Chondrocyte (in vitro differentiated cells): ENCODE data around the gene WASF3. TPM values are rescaled to one million over a fixed set of nuclear protein-coding genes. Genes with fewer than 3 reads are reported as not detected.

Experiments
- DNase-seq: peaks from one replicate; pipeline ENCODE4 v3.0.0; 2021; ENCODE audit warnings: mixed read lengths, low spot score
- H3K27ac Mint-ChIP-seq: one replicate; pipeline ENCODE4 v1.8.0; 2021; ENCODE audit warnings: mild to moderate bottlenecking, moderate library complexity, mixed read lengths; ENCODE audit not compliant: unreplicated experiment
- H3K27me3 Mint-ChIP-seq: 2 replicates; pipeline ENCODE4 v1.8.0; 2021; ENCODE audit warnings: low read depth, mixed read lengths
- H3K36me3 Mint-ChIP-seq: 2 replicates; pipeline ENCODE4 v1.8.0; 2021; ENCODE audit warnings: low read depth, mixed read lengths
- H3K4me1 Mint-ChIP-seq: 2 replicates; pipeline ENCODE4 v1.8.0; 2021; ENCODE audit warnings: low read depth, mild to moderate bottlenecking, mixed read lengths
- H3K4me3 Mint-ChIP-seq: one replicate; pipeline ENCODE4 v1.8.0; 2021; ENCODE audit warnings: mild to moderate bottlenecking, moderate library complexity, mixed read lengths; ENCODE audit not compliant: unreplicated experiment
- H3K9me3 Mint-ChIP-seq: 2 replicates; pipeline ENCODE4 v1.8.0; 2021; ENCODE audit warnings: low read depth, mixed read lengths
- total RNA-seq: library from RNA; stranded (reverse); gene quantifications from 3 replicates; pipeline ENCODE4 v1.2.1, GENCODE V29; 2021
- TF ChIP-seq, protein P1 (sequence below): fragments of 200-600 bp; sonication (generic); IDR thresholded peaks from 2 replicates; pipeline ENCODE4 v1.5.0; 2021; ENCODE audit warnings: antibody characterized with exemption, mild to moderate bottlenecking, moderate library complexity

Gene WASF3
- total RNA-seq, 1 donor from 2014 or later: 23.6 TPM

DNA sequence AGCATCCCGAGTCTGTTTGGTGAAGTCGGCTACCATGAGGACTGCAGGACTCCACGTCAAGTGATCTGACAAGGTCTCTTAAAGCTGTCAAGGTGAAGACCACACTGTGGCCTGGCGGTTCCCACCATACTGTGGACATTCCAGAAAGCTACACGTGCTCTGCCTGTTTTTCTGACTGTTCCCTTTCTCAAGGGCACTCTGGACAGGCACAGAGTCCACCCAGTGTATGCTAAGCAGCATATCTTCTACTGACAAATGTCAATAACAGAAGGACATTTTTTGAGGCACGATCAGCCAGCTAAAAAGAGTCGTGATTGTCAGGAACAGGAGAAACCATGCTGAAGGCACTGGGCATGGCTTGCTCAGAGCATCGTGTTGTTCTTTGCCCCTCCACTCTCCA lies 12.8 kb upstream of the WASF3 start:
- no peak overlapping the region for H3K4me3 Mint-ChIP-seq
- H3K4me1 Mint-ChIP-seq: peaks cover 5% of the 10 kb centered on the region
- no peak overlapping the region for H3K27ac Mint-ChIP-seq
- no peaks in the 10 kb centered on the region for H3K36me3 Mint-ChIP-seq
- DNase-seq: no peak
- TF ChIP-seq, protein P1, sequence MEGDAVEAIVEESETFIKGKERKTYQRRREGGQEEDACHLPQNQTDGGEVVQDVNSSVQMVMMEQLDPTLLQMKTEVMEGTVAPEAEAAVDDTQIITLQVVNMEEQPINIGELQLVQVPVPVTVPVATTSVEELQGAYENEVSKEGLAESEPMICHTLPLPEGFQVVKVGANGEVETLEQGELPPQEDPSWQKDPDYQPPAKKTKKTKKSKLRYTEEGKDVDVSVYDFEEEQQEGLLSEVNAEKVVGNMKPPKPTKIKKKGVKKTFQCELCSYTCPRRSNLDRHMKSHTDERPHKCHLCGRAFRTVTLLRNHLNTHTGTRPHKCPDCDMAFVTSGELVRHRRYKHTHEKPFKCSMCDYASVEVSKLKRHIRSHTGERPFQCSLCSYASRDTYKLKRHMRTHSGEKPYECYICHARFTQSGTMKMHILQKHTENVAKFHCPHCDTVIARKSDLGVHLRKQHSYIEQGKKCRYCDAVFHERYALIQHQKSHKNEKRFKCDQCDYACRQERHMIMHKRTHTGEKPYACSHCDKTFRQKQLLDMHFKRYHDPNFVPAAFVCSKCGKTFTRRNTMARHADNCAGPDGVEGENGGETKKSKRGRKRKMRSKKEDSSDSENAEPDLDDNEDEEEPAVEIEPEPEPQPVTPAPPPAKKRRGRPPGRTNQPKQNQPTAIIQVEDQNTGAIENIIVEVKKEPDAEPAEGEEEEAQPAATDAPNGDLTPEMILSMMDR: no peak
- H3K9me3 Mint-ChIP-seq: no peaks in the 10 kb centered on the region
- peaks cover 26% of the 10 kb centered on the region for H3K27me3 Mint-ChIP-seq

DNA sequence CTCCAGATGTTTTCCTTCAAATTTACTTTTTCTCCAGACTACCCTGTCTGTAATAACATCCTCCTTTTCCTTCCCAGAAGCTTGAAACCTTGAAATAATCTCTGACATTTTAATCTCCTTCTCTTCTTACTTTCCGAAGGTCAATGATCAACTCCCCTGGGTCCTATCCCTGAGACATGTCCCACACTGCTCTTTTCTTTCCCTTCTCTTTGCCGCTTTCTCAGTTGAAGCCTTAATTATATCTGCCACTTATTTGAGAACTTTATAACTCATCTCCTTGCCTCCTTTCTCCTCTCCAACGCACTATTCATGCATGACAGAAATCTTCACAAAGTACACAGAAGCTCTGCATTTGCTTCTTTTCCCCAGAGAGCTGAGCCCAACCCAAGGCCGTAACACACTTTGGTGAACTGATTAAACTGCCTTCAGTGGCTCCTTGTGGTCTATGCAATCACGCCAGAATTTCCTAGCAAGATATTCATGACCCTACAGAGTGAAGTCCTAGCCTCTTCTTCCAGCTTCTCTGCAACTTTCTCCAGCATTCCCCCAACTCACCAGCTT lies 9.2 kb upstream of the WASF3 start:
- Mint-ChIP-seq H3K27ac (no peak overlapping the region), H3K9me3 (no peaks in the 10 kb centered on the region), H3K4me3 (no peak overlapping the region), H3K4me1 (peaks cover 4% of the 10 kb centered on the region), H3K27me3 (peaks cover 22% of the 10 kb centered on the region), H3K36me3 (no peaks in the 10 kb centered on the region)
- no peak for DNase-seq
- TF ChIP-seq, protein P1: no peak

DNA sequence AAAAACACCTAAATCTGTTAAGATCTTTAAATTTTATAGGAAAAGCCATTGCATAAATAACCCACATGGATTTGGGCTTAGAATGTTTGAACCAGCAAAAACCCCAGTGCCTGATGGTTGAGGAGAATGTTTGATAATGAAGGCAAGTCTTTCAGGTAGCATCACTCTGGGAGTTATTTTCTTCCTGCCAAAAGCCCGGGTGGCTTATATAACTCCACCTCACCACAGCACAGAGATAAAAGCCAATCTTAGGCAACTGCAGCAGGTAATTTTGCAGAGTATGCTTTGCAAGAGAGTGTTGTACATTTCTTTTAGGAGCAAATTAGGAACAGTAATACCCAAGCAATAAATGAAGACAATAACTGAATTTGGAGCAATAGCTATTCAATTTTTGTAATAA lies 7.8 kb upstream of the WASF3 start:
- peaks cover 15% of the 10 kb centered on the region for H3K27me3 Mint-ChIP-seq
- TF ChIP-seq, protein P1: no peak
- no peaks in the 10 kb centered on the region for H3K9me3 Mint-ChIP-seq

DNA sequence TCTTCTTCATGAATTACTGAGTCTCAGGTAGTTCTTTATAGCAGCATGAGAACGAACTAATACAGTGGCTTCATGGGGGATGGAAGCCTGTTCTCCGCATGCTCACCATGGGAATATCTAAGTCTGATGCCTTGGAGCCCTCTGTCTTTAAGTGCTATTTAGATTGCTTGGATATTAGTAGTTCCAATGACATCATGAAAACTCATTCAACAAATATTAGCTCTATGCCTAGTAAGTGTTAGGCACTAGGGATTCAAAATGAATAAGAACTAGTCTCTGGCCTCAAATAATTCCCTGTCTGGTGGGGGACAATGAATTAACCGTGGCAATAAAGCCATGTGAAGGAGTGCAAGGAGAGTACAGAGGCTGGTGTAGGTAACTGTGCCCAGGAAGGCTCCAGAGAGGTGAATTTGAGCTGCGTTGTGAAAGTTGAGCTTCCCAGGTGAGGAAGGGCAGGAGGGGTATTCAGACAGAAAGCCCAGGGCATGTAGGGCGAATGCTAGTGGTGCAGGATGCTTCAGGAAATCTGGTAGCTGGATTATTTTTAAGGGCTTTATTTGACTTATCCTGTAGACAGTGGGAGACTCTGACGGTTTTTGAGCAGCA lies 6.1 kb upstream of the WASF3 start:
- no peak for DNase-seq
- Mint-ChIP-seq H3K36me3 (no peaks in the 10 kb centered on the region), H3K27ac (no peak overlapping the region), H3K9me3 (no peaks in the 10 kb centered on the region), H3K4me3 (no peak overlapping the region), H3K4me1 (peaks cover 4% of the 10 kb centered on the region), H3K27me3 (peaks cover 25% of the 10 kb centered on the region)
- TF ChIP-seq, protein P1: no peak

More for the DNA sequence above, 7.8 kb upstream of the WASF3 start:
- Mint-ChIP-seq H3K36me3 (no peaks in the 10 kb centered on the region), H3K27ac (no peak overlapping the region), H3K4me1 (peaks cover 4% of the 10 kb centered on the region), H3K4me3 (no peak overlapping the region)
- DNase-seq: no peak

DNA sequence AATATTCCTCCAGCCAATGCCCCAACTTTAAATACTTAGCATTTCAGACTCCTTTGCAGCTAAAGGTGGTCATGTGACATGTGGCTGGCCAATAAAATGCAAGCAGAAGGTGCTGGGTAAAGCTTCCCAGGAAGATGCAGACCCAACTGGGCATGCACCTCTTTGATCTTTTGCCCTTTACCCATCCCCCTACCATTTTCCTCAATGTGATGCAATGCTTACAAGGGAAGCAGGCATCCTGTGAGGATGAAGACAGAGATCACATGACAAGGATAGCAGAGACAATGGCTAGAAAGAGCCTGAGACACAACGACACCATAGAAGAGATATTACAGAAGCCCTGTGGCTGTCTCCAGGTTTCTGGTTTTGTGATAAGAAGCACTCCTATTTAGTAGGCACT lies 2.1 kb upstream of the WASF3 start:
- H3K9me3 Mint-ChIP-seq: no peaks in the 10 kb centered on the region
- peaks cover 15% of the 10 kb centered on the region for H3K4me1 Mint-ChIP-seq
- TF ChIP-seq, protein P1: no peak
- no peak overlapping the region for H3K4me3 Mint-ChIP-seq
- H3K27me3 Mint-ChIP-seq: peaks cover 28% of the 10 kb centered on the region
- H3K27ac Mint-ChIP-seq: no peak overlapping the region
- no peak for DNase-seq
- H3K36me3 Mint-ChIP-seq: no peaks in the 10 kb centered on the region
